ENCODE data around the gene BCL2. TPM values are rescaled to one million over a fixed set of nuclear protein-coding genes. Genes with fewer than 3 reads are reported as not detected.
"Not testable (repeated sequence)": the region's sequence is repeated elsewhere in the genome, so short reads cannot be mapped to it uniquely, and the experiment has no call there.

BCL2 gene
- total RNA-seq, 2 donors from 2014 or later: 98.3 to 133 TPM

GRCh38 chr18:63213936-63214671 lies 105.5 kb downstream of the BCL2 start:
- Mint-ChIP-seq H3K27ac (peak overlapping the region; percentile 100), H3K9me3 (peaks cover 8% of the 10 kb centered on the region in 2 donors), H3K36me3 (ENCODE audit: insufficient read depth in 2 of 2) (peaks cover 22 to 51% of the 10 kb centered on the region in 2 donors), H3K27me3 (ENCODE audit: low read depth) (no peaks in the 10 kb centered on the region), H3K4me1 (ENCODE audit: low read depth) (peaks cover 100% of the 10 kb centered on the region), H3K4me3 (peak overlapping the region; percentile 80 to 84)
- peak; percentile 29 to 47 for ATAC-seq (replicated peaks in 1 of 2)
- DNase-seq: peak in 1 of 2 donors; percentile 39

DNA sequence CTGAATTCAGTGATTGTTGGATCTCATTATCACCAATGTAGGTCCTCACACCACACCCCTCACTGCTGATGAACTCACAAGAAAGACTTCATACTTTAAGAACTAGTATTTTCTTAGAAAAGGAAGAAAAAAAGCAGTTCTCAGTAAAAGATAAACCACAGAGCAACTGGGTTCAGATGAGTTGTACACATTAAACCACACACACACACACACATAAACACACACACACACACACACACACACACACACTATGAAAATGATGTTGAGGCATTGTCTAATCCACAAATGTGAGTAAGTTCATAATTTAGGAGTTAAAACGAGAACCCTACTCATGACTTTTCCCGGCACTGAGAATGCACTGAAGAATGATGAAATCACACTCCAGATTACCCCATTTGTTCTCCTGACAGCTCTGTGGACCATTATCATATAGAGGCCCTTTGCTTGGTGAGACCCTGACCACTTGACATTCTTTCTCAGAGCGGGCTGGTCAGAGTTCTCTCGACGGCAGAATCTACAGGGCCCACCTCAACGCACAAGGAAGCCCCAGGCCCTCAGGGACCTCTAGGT lies 106.2 kb downstream of the BCL2 start:
- Mint-ChIP-seq H3K27ac (peak overlapping the region; percentile 100), H3K4me1 (ENCODE audit: low read depth) (peaks cover 100% of the 10 kb centered on the region), H3K27me3 (ENCODE audit: low read depth) (no peaks in the 10 kb centered on the region), H3K4me3 (peak overlapping the region; percentile 80 to 84), H3K9me3 (peaks cover 2 to 4% of the 10 kb centered on the region in 2 donors), H3K36me3 (ENCODE audit: insufficient read depth in 2 of 2) (peaks cover 19 to 45% of the 10 kb centered on the region in 2 donors)
- ATAC-seq (replicated peaks in 1 of 2) (peak; percentile 75 to 76), DNase-seq (peak; percentile 63 to 65)

DNA sequence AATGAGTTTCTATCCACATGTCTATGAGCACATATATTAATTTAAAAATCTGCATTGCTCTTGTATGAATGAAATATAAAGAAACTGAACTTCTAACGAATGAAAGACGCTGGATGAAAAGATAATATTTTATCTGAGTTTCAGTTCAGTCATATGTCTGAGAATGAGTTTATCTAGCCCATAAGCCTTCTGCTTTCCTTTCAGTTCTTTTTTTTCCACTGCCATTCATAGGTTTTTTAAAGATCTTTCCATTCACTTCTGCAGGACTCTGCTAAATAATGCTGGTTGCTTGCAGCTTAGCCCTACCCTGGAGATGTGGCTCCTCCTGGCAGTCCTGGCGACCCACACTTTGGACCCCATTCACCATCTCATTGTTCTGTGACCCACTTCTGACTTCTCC lies 109.0 kb downstream of the BCL2 start:
- Mint-ChIP-seq H3K27me3 (ENCODE audit: low read depth) (no peaks in the 10 kb centered on the region), H3K4me3 (peak overlapping the region; percentile 72 to 80), H3K4me1 (ENCODE audit: low read depth) (peaks cover 100% of the 10 kb centered on the region), H3K27ac (peak overlapping the region; percentile 100), H3K36me3 (ENCODE audit: insufficient read depth in 2 of 2) (peaks cover 19 to 38% of the 10 kb centered on the region in 2 donors), H3K9me3 (no peaks in the 10 kb centered on the region)
- DNase-seq (no peak), ATAC-seq (replicated peaks in 1 of 2) (no peak)

DNA sequence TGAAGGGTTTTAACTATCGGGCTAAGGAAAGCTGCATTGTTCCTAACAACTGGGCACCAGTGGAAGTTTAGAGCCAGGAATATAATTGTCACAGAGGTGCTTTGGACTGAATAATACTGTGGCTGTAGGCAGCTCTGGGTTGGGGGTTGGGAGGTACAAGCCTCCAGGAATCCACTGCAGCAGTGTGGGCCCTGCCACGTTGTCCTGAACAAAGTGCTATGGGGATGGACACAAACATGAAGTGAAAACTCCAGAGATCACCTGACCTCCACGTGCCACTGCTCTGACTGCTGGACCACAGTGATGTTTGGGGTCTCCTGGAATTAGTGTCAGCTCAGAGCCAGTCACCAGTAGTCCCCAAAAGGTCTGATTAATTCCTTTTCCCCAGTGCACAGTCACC lies 110.9 kb downstream of the BCL2 start:
- Mint-ChIP-seq H3K9me3 (no peaks in the 10 kb centered on the region), H3K36me3 (ENCODE audit: insufficient read depth in 2 of 2) (peaks cover 13 to 27% of the 10 kb centered on the region in 2 donors), H3K27me3 (ENCODE audit: low read depth) (no peaks in the 10 kb centered on the region), H3K4me3 (peak overlapping the region; percentile 80 to 83), H3K4me1 (ENCODE audit: low read depth) (peaks cover 100% of the 10 kb centered on the region), H3K27ac (peak overlapping the region; percentile 91)
- ATAC-seq (replicated peaks in 1 of 2): no peak
- DNase-seq: no peak

DNA sequence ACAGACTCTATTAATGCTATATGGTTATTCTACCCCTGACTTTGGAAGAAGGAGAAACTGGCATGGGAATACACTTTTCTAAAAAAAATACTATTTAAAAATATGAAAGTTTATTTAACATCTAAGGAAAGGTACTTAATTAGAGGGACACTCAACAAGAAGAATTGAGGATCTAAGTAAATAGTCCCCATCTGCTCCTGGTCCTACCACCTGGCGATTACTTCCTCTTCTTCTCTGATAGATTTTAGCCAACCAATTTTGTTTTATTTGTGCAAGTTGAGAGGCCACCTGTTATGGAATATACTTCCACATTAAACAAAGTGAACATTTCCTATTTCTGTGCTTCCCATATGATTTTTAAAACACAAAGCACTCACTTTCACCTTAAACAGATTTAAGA lies 111.7 kb downstream of the BCL2 start:
- H3K4me3 Mint-ChIP-seq: peak overlapping the region; percentile 80 to 83
- no peak for DNase-seq
- peak overlapping the region; percentile 67 for H3K27ac Mint-ChIP-seq
- peaks cover 12 to 26% of the 10 kb centered on the region in 2 donors for H3K36me3 Mint-ChIP-seq (ENCODE audit: insufficient read depth in 2 of 2)
- H3K9me3 Mint-ChIP-seq: no peaks in the 10 kb centered on the region
- ATAC-seq (replicated peaks in 1 of 2): no peak
- H3K27me3 Mint-ChIP-seq (ENCODE audit: low read depth): no peaks in the 10 kb centered on the region
- H3K4me1 Mint-ChIP-seq (ENCODE audit: low read depth): peaks cover 99% of the 10 kb centered on the region

DNA sequence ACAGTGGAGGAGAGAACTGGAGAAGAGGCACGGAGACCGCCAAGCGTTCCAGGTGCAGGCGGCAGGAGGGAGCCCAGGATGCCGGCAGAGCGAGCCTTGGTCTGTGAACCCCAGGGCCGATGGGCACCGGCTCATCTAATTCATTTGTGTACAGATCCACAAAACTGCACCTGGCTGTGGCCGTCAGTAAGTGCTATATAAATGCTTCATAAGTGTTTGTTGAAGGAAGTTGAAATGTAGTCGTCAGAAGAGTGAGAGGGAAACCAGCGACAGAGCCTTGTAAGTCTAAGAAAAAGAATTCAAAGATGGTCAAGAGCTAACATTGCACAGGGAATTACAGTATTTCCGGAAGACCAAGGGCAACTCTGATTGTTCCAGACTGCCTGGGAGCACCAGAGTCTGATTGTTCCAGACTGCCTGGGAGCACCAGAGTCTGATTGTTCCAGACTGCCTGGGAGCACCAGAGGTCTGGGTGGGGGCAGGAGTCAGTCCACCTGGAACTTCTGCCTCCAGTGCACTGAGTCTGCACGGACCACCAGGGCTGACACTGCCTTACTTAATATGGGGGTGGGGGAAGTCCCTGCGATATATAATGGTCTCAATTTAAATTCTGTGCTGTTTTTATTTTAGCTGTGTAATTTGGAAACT lies 112.3 kb downstream of the BCL2 start:
- Mint-ChIP-seq H3K36me3 (ENCODE audit: insufficient read depth in 2 of 2) (peaks cover 12 to 26% of the 10 kb centered on the region in 2 donors), H3K4me1 (ENCODE audit: low read depth) (peaks cover 99% of the 10 kb centered on the region), H3K4me3 (peak overlapping the region; percentile 80 to 83), H3K27ac (peak overlapping the region; percentile 90), H3K9me3 (no peaks in the 10 kb centered on the region), H3K27me3 (ENCODE audit: low read depth) (no peaks in the 10 kb centered on the region)
- DNase-seq (peak in 1 of 2 donors; percentile 41), ATAC-seq (replicated peaks in 1 of 2) (peak; percentile 22 to 27)

- Mint-ChIP-seq H3K36me3 (ENCODE audit: insufficient read depth in 2 of 2) (peaks cover 12 to 21% of the 10 kb centered on the region in 2 donors), H3K27ac (peak overlapping the region; percentile 90)
These were observed 113.0 kb downstream of the BCL2 start for GRCh38 chr18:63206433-63207142.

DNA sequence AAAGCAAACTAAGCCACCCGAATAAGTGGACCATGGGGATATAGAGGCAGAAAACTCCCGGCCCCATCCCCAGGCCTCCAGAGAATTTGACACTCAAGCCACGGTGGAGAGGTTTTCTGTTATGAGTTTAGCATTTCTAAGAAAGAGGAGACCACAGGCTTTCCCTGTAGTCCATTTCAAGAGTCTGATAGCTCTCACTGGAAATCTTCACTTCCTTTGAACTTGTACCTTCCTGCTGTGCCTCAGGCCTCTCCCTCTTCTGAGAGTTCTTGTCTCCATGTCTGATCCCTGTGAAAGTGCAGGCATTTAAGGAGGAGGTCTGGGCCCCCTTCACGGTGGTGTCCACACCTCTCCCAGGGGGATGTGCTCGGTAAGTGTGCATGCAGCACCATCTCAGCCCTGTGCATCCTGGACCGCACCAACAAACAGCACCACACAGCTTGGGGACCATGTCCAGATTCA lies 113.7 kb downstream of the BCL2 start:
- Mint-ChIP-seq H3K36me3 (ENCODE audit: insufficient read depth in 2 of 2) (peaks cover 12 to 17% of the 10 kb centered on the region in 2 donors), H3K9me3 (no peaks in the 10 kb centered on the region), H3K27ac (peak overlapping the region; percentile 90), H3K4me1 (ENCODE audit: low read depth) (peaks cover 89% of the 10 kb centered on the region), H3K27me3 (ENCODE audit: low read depth) (no peaks in the 10 kb centered on the region), H3K4me3 (peak overlapping the region; percentile 80 to 83)
- ATAC-seq (replicated peaks in 1 of 2): peak; percentile 60 to 65
- peak; percentile 45 to 50 for DNase-seq

More at GRCh38 chr18:63206433-63207142, 113.0 kb downstream of the BCL2 start:
- no peaks in the 10 kb centered on the region for H3K9me3 Mint-ChIP-seq
- DNase-seq: no peak
- no peaks in the 10 kb centered on the region for H3K27me3 Mint-ChIP-seq (ENCODE audit: low read depth)
- H3K4me1 Mint-ChIP-seq (ENCODE audit: low read depth): peaks cover 96% of the 10 kb centered on the region
- peak overlapping the region; percentile 80 to 83 for H3K4me3 Mint-ChIP-seq
- ATAC-seq (replicated peaks in 1 of 2): no peak

DNA sequence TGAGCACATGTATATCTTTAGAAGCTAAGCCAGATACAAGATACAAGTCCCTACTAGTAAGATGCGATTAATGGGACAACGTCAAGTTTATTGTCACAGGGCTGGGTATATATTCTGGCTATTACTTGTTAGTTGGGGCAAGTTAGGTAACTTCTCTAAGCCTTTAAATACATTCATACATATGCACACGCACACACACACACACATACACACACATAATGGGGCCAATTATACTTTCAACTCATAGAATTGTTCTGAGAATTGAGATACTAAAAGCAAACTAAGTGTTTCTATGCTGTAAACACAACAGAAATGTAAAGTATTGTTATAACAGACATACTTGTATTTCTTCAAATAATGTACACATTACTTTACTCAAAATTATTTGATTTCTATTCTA lies 116.1 kb downstream of the BCL2 start:
- Mint-ChIP-seq H3K27me3 (ENCODE audit: low read depth) (no peaks in the 10 kb centered on the region), H3K27ac (no peak overlapping the region), H3K4me3 (no peak overlapping the region), H3K36me3 (ENCODE audit: insufficient read depth in 2 of 2) (peaks cover 5 to 6% of the 10 kb centered on the region in 2 donors), H3K9me3 (no peaks in the 10 kb centered on the region), H3K4me1 (ENCODE audit: low read depth) (peaks cover 65% of the 10 kb centered on the region)
- no peak for ATAC-seq (replicated peaks in 1 of 2)
- DNase-seq: no peak

DNA sequence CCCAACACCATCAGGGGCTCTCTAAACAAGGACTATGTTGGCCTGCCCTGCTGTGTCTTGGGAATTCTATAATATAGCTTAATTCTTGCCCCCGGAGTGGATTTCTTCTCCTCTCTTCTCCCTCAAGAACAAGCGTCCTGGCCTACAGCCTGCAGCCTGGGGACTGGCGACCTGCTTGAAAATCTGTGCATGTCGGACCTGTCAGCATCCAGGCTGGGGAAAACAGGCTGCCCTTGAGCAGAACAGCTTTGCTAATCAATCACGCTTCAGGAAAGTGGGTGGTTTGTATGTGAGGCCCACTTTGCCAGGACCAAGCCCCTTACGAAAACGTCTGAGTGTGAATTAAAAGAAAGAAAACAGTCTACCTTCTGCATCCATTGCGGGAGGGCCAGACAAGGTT lies 116.7 kb downstream of the BCL2 start:
- H3K27ac Mint-ChIP-seq: peak overlapping the region; percentile 23
- peaks cover 5 to 6% of the 10 kb centered on the region in 2 donors for H3K36me3 Mint-ChIP-seq (ENCODE audit: insufficient read depth in 2 of 2)

GRCh38 chr18:63201456-63201855 lies 118.1 kb downstream of the BCL2 start:
- ATAC-seq (replicated peaks in 1 of 2); H3K9me3 Mint-ChIP-seq: not testable (repeated sequence)
- peaks cover 45% of the 10 kb centered on the region for H3K4me1 Mint-ChIP-seq (ENCODE audit: low read depth)

More for the DNA sequence above, 116.7 kb downstream of the BCL2 start:
- no peaks in the 10 kb centered on the region for H3K27me3 Mint-ChIP-seq (ENCODE audit: low read depth)
- no peak for DNase-seq
- peaks cover 59% of the 10 kb centered on the region for H3K4me1 Mint-ChIP-seq (ENCODE audit: low read depth)
- no peak for ATAC-seq (replicated peaks in 1 of 2)
- H3K9me3 Mint-ChIP-seq: no peaks in the 10 kb centered on the region
- H3K4me3 Mint-ChIP-seq: peak overlapping the region in 1 of 2 donors; percentile 31

GRCh38 chr18:63199743-63200241 lies 119.8 kb downstream of the BCL2 start:
- Mint-ChIP-seq H3K36me3 (ENCODE audit: insufficient read depth in 2 of 2) (no peaks in the 10 kb centered on the region), H3K9me3 (no peaks in the 10 kb centered on the region), H3K4me1 (ENCODE audit: low read depth) (peaks cover 35% of the 10 kb centered on the region), H3K4me3 (no peak overlapping the region), H3K27ac (no peak overlapping the region), H3K27me3 (ENCODE audit: low read depth) (no peaks in the 10 kb centered on the region)
- DNase-seq: peak; percentile 57 to 61
- peak; percentile 87 for ATAC-seq (replicated peaks in 1 of 2)

More at GRCh38 chr18:63201456-63201855, 118.1 kb downstream of the BCL2 start:
- H3K4me3 Mint-ChIP-seq; H3K27me3 Mint-ChIP-seq (ENCODE audit: low read depth); DNase-seq; H3K36me3 Mint-ChIP-seq (ENCODE audit: insufficient read depth in 2 of 2); H3K27ac Mint-ChIP-seq: not testable (repeated sequence)
